GF-D8 (cell line): ENCODE results near the gene TRIM22.
"Not testable (repeated sequence)": the region's sequence is repeated elsewhere in the genome, so short reads cannot be mapped to it uniquely, and the experiment has no call there.

Experiments
- DNase-seq: peaks from one replicate; lab custom pipeline; 2025; lab: John Stamatoyannopoulos, UW

Gene TRIM22

GRCh38 chr11:5689551-5689983, at the start of gene TRIM22:
Gene TRIM22 (plus strand): TSS chr11:5689790. CDS start chr11:5696233, 6,443 bp downstream.
- peak; percentile 40 for DNase-seq

GRCh38 chr11:5639953-5640352, 49.6 kb upstream of the TRIM22 start:
- DNase-seq, result no peak

GRCh38 chr11:5643585-5643984, 46.0 kb upstream of the TRIM22 start:
- no peak for DNase-seq

GRCh38 chr11:5646139-5646538, 43.5 kb upstream of the TRIM22 start:
- DNase-seq, result no peak

GRCh38 chr11:5655474-5655873, 34.1 kb upstream of the TRIM22 start:
- no peak for DNase-seq

- not testable (repeated sequence) for DNase-seq
Observed at GRCh38 chr11:5656956-5657355, 32.6 kb upstream of the TRIM22 start.

GRCh38 chr11:5658318-5658717, 31.3 kb upstream of the TRIM22 start:
- DNase-seq, result no peak

GRCh38 chr11:5663511-5663910, 26.1 kb upstream of the TRIM22 start:
- DNase-seq, result no peak

- DNase-seq, result no peak
Observed at GRCh38 chr11:5665051-5665570, 24.5 kb upstream of the TRIM22 start.

GRCh38 chr11:5665746-5666401, 23.7 kb upstream of the TRIM22 start:
- no peak for DNase-seq

GRCh38 chr11:5666402-5666793, 23.2 kb upstream of the TRIM22 start:
- no peak for DNase-seq

- DNase-seq, result no peak
Observed at GRCh38 chr11:5671831-5672230, 17.8 kb upstream of the TRIM22 start.

GRCh38 chr11:5674391-5674790, 15.2 kb upstream of the TRIM22 start:
- DNase-seq, result no peak

GRCh38 chr11:5679811-5680210, 9.8 kb upstream of the TRIM22 start:
- DNase-seq, result no peak

- not testable (repeated sequence) for DNase-seq
Observed at GRCh38 chr11:5682890-5683441, 6.6 kb upstream of the TRIM22 start.

GRCh38 chr11:5683620-5684019, 6.0 kb upstream of the TRIM22 start:
- DNase-seq, result not testable (repeated sequence)

GRCh38 chr11:5684036-5684645, 5.4 kb upstream of the TRIM22 start:
- DNase-seq, result no peak

GRCh38 chr11:5684646-5685362, 4.8 kb upstream of the TRIM22 start, which contains the start of gene TRIM5:
Gene TRIM5 (minus strand): TSS chr11:5685074. CDS start chr11:5680177, 4,897 bp downstream.
- peak; percentile 48 for DNase-seq

- DNase-seq, result no peak
Observed at GRCh38 chr11:5686426-5686825, 3.2 kb upstream of the TRIM22 start.

GRCh38 chr11:5688482-5688881, 1.1 kb upstream of the TRIM22 start:
- no peak for DNase-seq

GRCh38 chr11:5690216-5690615, 626 bp downstream of the TRIM22 start:
- DNase-seq, result no peak

- DNase-seq, result no peak
Observed at GRCh38 chr11:5690736-5691135, 1.1 kb downstream of the TRIM22 start.
